Progenitor cell of endocrine pancreas (in vitro differentiated cells): ENCODE results near the gene BCL2. TPM values are rescaled to one million over a fixed set of nuclear protein-coding genes. Genes with fewer than 3 reads are reported as not detected.

ENCODE experiments used
- DNase-seq: peaks from one replicate; pipeline ENCODE4 v3.0.0; 2021; ENCODE audit warnings: low spot score; ENCODE audit not compliant: unreplicated experiment
- H3K27ac Mint-ChIP-seq: 2 replicates; pipeline ENCODE4 v1.8.0; 2021; ENCODE audit warnings: mild to moderate bottlenecking, moderate library complexity, mixed read lengths
- H3K27me3 Mint-ChIP-seq: 2 replicates; pipeline ENCODE4 v1.8.0; 2021; ENCODE audit warnings: mixed read lengths
- H3K36me3 Mint-ChIP-seq: 2 replicates; pipeline ENCODE4 v1.8.0; 2022; ENCODE audit warnings: mixed read lengths; ENCODE audit not compliant: insufficient read depth
- H3K4me1 Mint-ChIP-seq: 2 replicates; pipeline ENCODE4 v1.8.0; 2021; ENCODE audit warnings: low read depth, mixed read lengths
- H3K4me3 Mint-ChIP-seq: 2 replicates; pipeline ENCODE4 v1.8.0; 2021; ENCODE audit warnings: low read depth, mild to moderate bottlenecking, moderate library complexity, mixed read lengths
- H3K9me3 Mint-ChIP-seq: 2 replicates; pipeline ENCODE4 v1.8.0; 2021; ENCODE audit warnings: low read depth, mixed read lengths
- CTCF ChIP-seq: fragments of 200-600 bp; sonication (generic); IDR thresholded peaks from one replicate; pipeline ENCODE4 v1.5.0; 2021; ENCODE audit warnings: antibody characterized with exemption, mild to moderate bottlenecking; ENCODE audit not compliant: unreplicated experiment
- total RNA-seq: library from RNA; stranded (reverse); gene quantifications from 2 replicates; pipeline ENCODE4 v1.2.1, GENCODE V29; 2021

BCL2 gene
- total RNA-seq, 1 donor from 2014 or later = 3.8 TPM

GRCh38 chr18:63090334-63090733 lies 229.2 kb downstream of the BCL2 start:
- Mint-ChIP-seq H3K4me3 (no peak overlapping the region), H3K36me3 (no peaks in the 10 kb centered on the region), H3K4me1 (peaks cover 10% of the 10 kb centered on the region), H3K27me3 (no peaks in the 10 kb centered on the region), H3K9me3 (peaks cover 3% of the 10 kb centered on the region), H3K27ac (no peak overlapping the region)
- TF ChIP-seq CTCF = no peak
- DNase-seq = no peak

DNA sequence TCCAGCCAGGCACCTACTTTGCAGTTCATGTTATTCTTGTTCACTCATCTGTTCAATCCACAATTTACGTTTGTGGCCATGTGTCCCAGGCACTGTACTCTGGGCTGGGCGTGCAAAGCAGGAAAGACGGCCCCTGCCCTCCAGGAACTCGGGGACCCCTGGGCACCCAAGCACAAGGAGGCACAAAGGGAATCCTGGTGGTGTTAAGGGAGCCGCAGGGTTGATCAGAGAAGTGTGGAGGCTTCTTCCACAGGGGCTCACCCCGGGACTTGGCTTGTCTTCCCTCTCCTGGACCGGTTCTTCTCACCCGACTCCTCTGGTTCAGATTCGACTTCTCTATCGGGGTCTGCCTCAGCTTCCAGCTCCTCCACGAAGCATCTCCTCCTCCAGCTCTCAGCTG lies 230.5 kb downstream of the BCL2 start:
- no peak for DNase-seq
- no peaks in the 10 kb centered on the region for H3K27me3 Mint-ChIP-seq
- peaks cover 10% of the 10 kb centered on the region for H3K4me1 Mint-ChIP-seq
- H3K36me3 Mint-ChIP-seq = no peaks in the 10 kb centered on the region
- TF ChIP-seq CTCF = no peak
- peaks cover 3% of the 10 kb centered on the region for H3K9me3 Mint-ChIP-seq
- no peak overlapping the region for H3K4me3 Mint-ChIP-seq
- peak overlapping the region; percentile 37 for H3K27ac Mint-ChIP-seq

DNA sequence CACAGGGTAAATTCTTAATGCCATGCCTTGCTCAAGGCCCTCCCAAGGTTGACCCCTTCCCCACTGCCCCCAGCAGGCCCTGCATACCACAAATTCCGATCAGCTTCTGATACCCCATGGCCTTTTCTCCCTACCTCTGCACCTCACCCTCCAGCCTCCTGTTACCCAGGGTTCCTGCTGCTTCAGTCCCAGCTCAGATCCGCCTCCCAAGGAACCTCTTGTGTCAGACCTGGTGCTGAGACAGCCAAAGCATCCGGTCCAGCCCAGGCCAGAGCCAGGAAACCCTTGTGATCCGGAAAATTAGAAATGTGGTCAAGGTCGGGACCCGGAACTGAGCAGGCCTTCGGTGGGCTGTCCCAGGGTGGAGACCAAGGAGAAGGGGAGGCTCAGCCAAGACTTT lies 231.3 kb downstream of the BCL2 start:
- H3K27me3 Mint-ChIP-seq = no peaks in the 10 kb centered on the region
- no peak for DNase-seq
- no peaks in the 10 kb centered on the region for H3K9me3 Mint-ChIP-seq
- peaks cover 10% of the 10 kb centered on the region for H3K4me1 Mint-ChIP-seq
- H3K4me3 Mint-ChIP-seq = no peak overlapping the region
- no peak for TF ChIP-seq CTCF
- peak overlapping the region; percentile 59 for H3K27ac Mint-ChIP-seq
- no peaks in the 10 kb centered on the region for H3K36me3 Mint-ChIP-seq

GRCh38 chr18:63087421-63088230 lies 231.9 kb downstream of the BCL2 start:
- Mint-ChIP-seq H3K27ac (peak overlapping the region; percentile 59), H3K36me3 (no peaks in the 10 kb centered on the region), H3K9me3 (no peaks in the 10 kb centered on the region), H3K27me3 (no peaks in the 10 kb centered on the region), H3K4me1 (peaks cover 10% of the 10 kb centered on the region), H3K4me3 (no peak overlapping the region)
- no peak for TF ChIP-seq CTCF
- DNase-seq = no peak

- Mint-ChIP-seq H3K27me3 (no peaks in the 10 kb centered on the region), H3K27ac (no peak overlapping the region), H3K36me3 (no peaks in the 10 kb centered on the region), H3K4me1 (peaks cover 10% of the 10 kb centered on the region), H3K4me3 (no peak overlapping the region), H3K9me3 (no peaks in the 10 kb centered on the region)
- DNase-seq = no peak
- no peak for TF ChIP-seq CTCF
These were observed 234.0 kb downstream of the BCL2 start for GRCh38 chr18:63085611-63086010.
